ENCODE measurements around the gene MAML3. TPM values are rescaled to one million over a fixed set of nuclear protein-coding genes. Genes with fewer than 3 reads are reported as not detected.

The MAML3 gene
- total RNA-seq, 1 donor from 2014 or later: 13.9 TPM

DNA sequence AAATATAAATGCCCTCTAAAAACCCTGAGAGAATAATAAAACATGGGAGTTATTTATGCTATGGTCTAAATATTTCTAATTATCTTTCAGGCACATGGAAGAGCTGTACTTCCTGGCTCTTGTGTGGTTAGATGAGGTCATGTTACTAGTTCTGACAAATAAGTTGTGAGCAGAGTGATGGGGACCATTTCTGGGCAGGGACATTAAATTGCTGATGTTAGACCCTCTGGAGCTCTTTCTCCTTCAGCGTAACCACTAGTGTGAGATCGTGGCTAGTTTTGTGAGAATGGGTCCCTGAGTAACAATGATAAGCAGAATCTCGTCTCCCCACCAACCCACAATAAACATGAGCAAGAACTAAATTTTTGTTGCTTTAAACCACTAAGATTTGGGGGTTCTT, 108.0 kb downstream of the MAML3 start:
- no peak for DNase-seq (ENCODE audit: low spot score)

GRCh38 chr4:140044337-140044902, 109.6 kb downstream of the MAML3 start:
- no peak for DNase-seq (ENCODE audit: low spot score)

GRCh38 chr4:140042634-140043033, 111.3 kb downstream of the MAML3 start:
- DNase-seq (ENCODE audit: low spot score): no peak

DNA sequence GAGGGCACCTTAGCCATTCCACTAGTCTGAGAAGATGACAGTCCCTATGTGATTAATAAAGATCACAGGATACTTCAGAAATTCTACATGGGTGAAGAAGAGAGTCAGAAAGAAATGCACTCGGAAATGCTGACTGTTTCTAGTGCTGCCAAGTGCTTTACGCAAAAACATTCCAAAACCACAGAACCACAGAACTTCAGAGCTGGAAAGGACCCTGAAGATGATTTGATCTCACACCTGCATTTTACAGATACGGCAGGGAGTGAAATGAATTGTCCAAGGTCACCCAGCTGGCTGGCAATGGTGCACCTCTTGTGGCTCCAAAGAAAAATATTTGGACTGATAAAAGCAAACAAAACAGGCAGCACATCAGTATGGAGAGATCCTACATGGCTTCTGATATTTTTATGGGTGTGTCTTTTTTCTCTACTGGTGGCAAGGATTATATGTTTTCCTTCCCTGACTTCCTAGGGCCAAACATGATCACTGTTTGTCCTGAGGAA, 115.9 kb downstream of the MAML3 start:
- no peak for DNase-seq (ENCODE audit: low spot score)

- DNase-seq (ENCODE audit: low spot score): no peak
Observed at GRCh38 chr4:140037353-140038030, 116.5 kb downstream of the MAML3 start.

GRCh38 chr4:140031706-140032105, 122.3 kb downstream of the MAML3 start:
- DNase-seq (ENCODE audit: low spot score): no peak

- no peak for DNase-seq (ENCODE audit: low spot score)
Observed at GRCh38 chr4:140031061-140031460, 122.9 kb downstream of the MAML3 start.

GRCh38 chr4:140028676-140029517, 125.1 kb downstream of the MAML3 start:
- no peak for DNase-seq (ENCODE audit: low spot score)

GRCh38 chr4:140028101-140028500, 125.9 kb downstream of the MAML3 start:
- DNase-seq (ENCODE audit: low spot score): no peak

- DNase-seq (ENCODE audit: low spot score): no peak
Observed at GRCh38 chr4:140027101-140027500, 126.9 kb downstream of the MAML3 start.

- DNase-seq (ENCODE audit: low spot score): no peak
Observed at GRCh38 chr4:140025470-140025869, 128.5 kb downstream of the MAML3 start.

- no peak for DNase-seq (ENCODE audit: low spot score)
Observed at GRCh38 chr4:140020457-140021361, 133.3 kb downstream of the MAML3 start.

GRCh38 chr4:140019619-140020347, 134.2 kb downstream of the MAML3 start:
- DNase-seq (ENCODE audit: low spot score): peak; percentile 42

GRCh38 chr4:140018931-140019618, 134.9 kb downstream of the MAML3 start:
- no peak for DNase-seq (ENCODE audit: low spot score)

- no peak for DNase-seq (ENCODE audit: low spot score)
Observed at GRCh38 chr4:140014284-140014683, 139.7 kb downstream of the MAML3 start.

GRCh38 chr4:140012688-140013486, 141.1 kb downstream of the MAML3 start:
- peak; percentile 71 for DNase-seq (ENCODE audit: low spot score)

- DNase-seq (ENCODE audit: low spot score): no peak
Observed at GRCh38 chr4:140005699-140006098, 148.3 kb downstream of the MAML3 start.

GRCh38 chr4:140004922-140005627, 148.9 kb downstream of the MAML3 start:
- no peak for DNase-seq (ENCODE audit: low spot score)

- DNase-seq (ENCODE audit: low spot score): peak; percentile 45
Observed at GRCh38 chr4:140004549-140004895, 149.5 kb downstream of the MAML3 start.
